ENCODE results near the gene IQSEC3.
"Not testable (repeated sequence)": the region's sequence is repeated elsewhere in the genome, so short reads cannot be mapped to it uniquely, and the experiment has no call there.

The IQSEC3 gene

DNA sequence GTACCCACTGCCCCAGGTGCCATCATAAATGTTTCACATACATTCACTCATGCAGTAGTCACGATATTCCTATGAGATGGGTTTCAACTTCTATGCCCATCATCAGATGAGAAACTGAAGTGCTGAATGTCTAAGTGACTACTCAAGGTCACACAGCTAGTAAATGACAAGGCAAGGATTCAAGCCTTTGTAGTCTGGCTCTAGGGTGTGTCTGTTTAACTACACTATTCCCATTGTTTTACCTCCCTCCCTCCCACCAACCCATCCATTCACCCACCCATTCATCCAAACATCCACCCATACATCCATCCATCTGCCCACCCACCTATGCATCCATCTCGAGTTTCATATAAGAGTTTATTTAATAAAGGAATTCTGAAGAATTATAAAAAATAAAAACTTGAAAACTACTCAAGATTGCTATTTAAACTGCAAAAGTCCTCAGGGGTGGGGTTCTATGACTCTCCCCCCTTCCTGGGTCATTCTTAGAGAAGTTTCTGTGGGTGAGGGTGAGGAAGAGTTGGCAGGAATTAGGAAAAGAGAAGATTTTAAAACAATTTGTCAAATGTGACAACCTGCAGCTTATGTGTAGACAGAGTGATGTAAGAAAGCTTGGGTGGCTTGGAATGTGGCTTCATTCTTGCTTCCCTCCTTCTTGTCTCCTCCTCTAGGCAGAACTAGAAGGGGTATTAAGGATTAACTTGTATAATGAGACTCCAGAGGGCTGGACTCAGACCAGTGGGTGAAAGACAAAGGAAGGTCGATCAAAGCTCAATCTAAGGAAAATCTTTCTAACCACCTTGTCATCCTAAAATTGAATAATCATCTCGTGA, 13.4 kb upstream of the IQSEC3 start:
- DNase-seq = not testable (repeated sequence)

DNA sequence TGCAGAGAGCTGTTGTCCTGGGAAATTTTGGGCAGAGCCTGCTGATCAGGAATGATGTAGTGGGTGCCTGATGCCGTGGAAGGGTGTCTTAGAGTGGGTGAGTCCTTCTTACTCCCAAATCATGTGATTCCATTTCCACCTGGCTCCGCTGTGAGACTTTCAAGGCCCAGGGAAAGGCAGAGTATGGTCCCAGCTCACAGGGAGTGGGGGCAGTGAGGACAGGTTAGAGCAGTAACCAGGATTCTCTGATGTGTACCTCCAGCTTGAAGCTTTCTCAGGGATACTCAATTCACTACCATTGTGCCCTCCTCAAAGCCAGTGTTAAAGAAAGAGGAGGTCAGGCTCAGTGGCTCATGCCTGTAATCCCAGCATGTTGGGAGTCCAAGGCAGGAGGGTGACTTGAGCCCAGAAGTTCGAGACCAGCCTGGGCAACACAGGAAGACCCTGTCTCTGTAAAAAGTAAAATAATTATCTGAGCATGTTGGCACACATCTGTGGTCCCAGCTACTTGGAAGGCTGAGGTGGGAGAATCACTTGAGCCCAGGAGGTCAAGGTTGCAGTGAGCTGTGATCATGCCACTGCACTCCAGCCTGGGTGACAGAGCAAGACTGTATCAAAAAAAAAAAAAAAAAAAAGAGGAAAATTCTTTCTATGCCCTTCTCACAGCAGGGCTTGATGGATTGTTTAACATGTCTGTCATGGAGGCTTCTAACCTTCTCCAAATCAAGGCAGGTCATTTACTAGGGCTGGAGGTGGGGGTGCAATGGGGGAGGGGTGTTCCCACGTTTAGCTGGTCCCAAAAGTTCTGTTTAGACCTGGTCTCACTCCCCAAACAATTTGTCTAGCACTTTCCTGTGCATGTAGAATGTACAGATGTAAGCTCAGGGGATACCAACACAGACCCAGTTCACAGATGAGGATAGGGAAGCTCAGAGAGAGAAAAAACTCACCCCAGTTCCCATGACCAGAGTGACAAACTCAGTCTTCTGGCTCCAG, 12.5 kb upstream of the IQSEC3 start:
- no peak for DNase-seq

DNA sequence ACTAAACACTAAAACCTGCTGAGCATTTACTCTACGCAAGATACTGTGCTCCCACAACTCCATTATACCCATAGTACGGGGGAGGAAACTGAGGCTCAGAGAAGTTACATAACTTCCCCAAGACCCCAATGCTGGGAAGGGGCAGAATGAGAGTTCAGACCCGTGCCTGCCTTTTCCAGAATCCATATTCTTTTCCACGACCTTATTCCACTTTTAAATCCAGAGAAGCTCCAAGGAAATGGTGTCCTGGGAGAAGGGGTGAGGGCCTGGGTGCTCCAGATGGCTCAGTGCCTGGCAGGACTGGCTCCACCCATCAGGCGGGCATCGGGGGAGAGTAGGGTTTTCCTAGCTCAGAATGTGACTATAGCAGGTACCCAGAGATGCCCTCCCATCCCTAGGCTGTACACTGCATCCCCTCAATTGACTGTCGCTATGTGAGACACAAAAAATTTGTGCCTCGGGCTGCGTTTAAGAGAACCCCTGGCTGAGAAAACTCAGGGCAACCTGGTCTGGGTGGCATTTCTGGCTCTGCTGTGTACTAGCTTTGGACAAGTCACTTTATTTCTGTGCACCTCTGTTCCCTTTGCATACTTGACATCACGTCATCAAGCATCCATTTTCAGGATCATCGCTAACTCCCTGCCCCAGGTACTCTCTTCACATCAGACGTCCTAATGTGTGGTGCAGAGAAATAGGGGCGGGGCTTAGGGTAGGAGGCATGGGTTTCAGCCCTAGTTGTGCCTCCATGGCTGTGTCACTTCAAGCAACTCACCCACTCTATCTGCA, 11.6 kb upstream of the IQSEC3 start:
- no peak for DNase-seq

DNA sequence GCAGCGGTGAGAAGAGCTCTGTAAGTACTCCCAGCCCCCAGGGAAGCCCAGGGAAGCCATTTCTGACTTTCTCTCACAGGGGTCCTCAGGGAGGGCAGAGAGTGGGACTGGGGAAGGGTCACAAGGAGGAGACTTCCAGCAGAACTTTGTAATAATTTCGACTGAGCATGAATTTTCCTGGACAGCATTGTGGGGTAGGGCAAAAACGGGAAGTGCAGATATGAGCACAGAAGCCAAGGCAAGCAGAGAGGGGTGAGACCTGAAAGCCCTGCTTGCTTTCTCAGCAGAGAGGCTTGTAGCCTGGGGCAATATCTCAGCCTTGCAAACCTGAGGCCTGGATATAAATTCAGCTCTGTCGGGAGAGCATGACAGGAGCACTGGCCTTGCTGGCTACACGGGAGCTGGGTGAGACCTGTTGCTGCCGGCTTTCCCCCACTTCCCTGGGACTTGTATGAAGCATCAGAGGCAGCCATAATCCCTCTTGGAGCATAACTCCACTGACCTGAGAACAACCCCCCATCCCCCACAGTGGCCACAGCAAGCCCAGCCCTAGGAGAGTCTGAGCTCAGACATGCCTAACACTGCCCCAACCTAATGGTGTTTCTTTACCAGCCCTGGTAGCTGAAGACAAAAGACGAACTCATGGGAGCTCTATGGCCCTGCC, 9.8 kb upstream of the IQSEC3 start:
- no peak for DNase-seq

DNA sequence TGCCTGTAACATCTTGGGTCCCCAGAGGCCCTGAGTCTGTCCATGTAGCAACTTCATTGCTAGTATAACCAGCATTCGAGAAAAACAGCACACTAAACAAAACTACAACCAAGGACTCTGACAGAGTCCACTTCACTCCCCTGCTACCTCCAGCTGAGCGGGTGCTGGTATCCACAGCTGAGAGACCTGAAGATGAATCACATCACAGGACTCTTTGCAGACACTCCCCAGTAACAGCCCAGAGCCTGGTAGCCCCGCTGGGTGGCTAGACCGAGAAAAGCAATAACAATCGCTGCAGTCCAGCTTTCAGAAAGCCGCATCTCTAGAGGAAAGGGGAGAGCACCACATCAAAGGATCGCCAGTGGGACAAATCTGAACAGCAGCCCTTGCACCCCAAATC, 9.0 kb upstream of the IQSEC3 start:
- DNase-seq = no peak

DNA sequence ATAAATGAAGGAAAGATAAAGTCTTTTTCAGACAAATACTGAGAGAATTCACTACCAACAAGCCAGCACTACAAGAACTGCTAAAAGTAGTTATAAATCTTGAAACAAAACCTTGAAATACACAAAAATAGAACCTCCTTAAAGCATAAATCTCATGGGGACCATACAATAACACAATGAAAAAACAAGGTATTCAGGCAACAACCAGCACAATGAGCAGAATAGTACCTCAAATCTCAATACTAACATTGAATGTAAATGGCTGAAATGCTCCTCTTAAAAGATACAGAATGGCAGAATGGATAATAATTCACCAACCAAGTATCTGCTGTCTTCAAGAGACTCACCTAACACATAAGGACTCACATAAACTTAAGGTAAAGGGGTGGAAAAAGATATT, 7.7 kb upstream of the IQSEC3 start:
- DNase-seq = no peak

DNA sequence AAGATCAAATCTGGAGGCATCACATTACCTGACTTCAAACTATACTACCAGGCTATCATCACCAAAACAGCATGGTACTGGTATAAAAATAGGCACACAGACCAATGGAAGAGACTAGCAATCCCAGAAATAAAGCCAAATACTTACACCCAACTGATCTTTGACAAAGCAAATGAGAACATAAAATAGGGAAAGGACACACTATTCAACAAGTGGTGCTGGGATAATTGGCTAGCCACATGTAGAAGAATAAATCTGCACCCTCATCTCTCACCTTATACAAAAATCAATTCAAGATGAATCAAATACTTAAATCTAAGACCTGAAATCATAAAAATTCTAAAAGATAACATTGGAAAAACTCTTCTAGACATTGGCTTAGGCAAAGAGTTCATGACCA, 4.7 kb upstream of the IQSEC3 start:
- DNase-seq = not testable (repeated sequence)

DNA sequence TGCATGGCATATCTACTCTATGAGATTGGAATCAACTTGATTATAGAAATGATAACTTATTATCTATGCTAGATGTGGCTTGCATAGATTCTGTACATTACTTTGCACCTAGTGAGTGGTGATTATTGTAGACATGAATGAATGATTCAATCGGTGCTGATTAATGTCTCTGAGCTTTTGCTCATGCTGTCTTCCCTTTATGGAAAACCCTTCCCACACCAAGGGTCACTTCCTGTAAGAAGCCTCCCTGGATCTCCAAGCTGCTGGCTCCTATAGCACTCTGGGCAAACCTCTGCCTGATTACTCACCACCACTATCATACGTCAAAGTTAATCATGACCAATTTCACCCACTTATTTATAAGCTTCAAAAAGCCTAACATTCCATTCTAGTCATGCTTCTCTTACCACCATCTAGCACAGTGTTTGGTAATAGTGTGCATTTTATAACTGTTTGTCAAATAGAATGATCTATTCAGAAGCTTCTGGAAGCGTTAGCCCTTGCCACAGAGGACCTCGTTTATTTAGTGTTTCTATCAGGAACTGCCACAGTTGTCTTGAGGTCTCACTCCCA, 990 bp upstream of the IQSEC3 start:
- DNase-seq = not testable (repeated sequence)

DNA sequence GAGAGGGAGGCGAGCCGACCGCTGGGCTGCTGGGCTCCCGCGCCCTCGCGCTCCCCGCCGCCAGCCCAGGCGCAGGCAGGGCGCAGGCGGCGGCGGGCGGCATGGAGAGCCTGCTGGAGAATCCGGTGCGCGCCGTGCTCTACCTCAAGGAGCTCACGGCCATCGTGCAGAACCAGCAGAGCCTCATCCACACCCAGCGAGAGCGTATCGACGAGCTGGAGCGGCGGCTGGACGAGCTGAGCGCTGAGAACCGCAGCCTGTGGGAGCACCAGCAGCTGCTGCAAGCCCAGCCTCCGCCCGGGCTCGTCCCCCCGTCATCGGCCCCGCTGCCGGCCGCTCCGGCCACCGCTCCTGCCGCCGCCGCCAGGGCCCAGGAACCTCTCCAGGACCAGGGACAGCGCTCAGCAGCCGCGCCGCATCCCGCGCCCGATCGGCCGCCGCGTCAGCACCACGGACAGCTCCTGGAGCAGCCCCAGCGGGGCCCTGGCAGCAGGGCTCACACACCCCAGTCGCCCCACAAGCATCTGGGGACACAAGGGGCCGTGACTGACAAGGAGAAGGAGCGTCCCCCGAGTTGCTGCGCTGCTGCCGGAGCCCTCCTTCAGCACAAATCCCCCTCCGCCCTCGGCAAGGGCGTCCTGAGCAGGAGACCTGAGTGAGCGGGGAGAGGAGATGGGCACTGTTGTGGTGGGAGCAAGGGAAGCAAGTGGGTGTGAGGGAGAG, 376 bp downstream of the IQSEC3 start:
- DNase-seq = not testable (repeated sequence)

DNA sequence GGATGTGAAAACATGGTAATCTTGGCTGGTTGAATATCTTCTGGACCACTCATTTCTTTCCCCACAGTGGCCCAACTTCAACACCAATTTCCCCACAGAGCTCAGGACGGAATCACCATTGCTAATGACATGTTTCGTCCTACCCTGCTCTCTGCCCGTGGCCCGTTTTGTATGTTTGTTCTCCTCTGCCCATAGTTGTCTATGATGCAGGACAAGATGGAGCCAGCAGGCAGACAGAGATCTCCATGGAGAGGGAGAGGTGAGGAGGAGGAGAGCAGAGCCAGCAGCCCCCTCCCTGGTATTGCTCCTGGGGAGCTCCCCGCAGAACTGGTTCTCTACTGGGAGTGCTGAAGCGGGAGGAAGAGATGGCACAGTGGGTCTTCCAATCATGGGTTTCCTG, 3.1 kb downstream of the IQSEC3 start:
- DNase-seq = not testable (repeated sequence)

DNA sequence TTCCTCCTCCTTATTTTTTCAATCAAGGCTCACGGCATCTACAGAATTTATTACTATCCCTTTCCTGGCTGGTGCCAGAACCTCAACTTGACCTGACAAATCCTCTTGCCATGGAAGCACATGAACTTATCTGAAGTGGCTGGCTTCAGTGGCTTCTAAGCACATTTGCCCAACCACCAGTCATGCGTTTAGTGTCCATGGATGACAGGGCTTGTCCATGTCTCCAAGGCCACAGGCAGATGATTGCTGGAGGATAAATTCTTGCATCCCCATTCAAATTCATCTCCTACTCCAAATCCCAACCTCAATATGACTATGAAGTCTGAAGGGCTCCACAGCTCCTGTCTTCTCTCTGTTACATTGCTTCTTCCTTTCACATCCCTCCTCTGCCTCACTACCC, 4.0 kb downstream of the IQSEC3 start:
- DNase-seq = not testable (repeated sequence)

DNA sequence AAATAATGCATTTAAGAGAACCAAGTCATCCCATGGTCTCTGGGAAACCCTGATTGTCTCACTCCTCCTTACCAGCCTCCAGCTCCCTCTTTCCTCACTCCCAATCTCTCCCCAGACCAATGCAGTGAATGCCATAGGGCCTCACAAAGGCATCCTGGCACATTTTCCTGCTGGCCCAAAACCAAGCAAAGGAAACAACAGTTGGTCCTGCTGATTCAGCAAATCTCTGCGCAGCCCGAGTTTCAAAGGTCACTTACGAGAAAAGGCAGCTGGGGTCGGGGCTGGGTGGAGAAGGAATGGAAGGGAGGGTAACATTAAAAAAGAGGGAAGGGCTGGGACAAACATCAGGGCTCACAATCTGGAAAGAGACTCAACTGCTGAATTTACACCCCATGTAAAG, 5.5 kb downstream of the IQSEC3 start:
- not testable (repeated sequence) for DNase-seq

DNA sequence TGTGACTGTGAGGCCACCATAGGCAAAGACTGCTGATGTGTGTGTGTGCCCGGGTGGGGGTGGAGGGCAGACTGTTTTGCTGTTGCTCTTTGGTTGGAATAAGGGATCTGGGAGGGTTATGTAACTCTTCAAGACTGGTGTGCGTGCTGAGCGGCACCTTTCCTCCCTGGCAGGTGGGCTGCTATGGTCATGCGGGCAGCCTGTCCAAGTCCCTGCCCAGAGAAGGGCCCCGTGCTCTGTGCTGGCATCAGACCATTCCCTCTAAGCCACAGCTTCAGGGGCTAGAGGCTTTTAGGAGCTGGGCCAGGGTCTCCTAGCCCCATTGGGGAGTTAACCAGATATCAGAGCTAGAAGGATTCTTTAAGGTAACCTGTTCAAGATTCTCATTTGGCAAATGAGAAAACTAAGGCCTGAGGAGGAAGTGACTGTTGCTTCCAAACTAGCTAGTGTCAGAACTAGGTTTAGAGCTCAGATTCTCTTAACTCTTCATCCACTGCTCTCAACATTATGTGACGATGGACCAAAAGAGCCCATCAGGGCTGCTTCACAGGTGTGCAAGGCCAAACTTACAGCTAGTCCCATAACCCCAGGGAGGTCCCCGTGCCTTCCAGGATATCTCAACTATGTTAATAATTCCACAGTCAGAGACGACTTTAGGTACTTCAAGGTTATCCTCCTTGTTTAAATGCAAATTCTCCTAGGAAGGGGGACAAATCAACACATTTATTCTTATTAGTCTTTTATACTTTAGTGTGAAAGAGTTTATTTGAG, 8.0 kb downstream of the IQSEC3 start:
- not testable (repeated sequence) for DNase-seq

DNA sequence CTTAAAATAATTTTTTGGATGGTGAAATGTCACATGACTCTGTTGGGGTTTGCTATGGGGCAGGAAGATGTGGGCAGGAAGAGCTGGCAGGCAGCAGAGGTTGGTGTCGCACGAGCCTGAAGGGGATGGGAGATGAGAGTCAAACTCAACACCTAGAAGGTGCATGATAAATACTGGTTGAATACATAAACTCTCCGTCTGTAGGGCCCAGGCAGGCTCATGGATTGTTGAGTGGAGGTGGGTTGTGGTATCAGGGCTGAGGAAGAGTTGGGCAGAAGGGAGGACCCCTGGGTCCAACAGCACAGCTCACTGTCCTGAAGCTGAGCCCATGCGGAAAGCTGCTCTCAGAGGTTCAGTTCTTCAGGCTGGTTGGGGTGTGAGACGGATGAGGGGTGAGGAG, 9.0 kb downstream of the IQSEC3 start:
- DNase-seq = not testable (repeated sequence)

DNA sequence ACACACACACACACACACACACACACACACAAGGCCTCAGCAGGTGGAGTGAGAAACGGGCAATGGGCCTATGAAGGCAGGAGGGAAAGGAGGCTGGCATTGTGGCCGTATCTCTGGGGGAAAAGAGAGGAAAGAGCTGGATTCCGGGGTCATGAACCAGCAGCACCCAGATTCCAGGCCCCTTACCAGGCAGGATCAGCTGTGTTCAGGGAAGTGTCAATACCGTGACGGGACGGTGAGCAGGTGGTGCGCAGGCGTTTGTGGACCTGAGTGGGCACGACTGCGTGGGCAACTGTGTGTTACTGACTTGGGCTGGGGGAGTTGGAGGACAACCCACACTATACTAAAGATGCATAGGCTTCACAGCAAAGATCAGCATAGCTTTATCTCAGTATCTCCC, 9.5 kb downstream of the IQSEC3 start:
- not testable (repeated sequence) for DNase-seq

DNA sequence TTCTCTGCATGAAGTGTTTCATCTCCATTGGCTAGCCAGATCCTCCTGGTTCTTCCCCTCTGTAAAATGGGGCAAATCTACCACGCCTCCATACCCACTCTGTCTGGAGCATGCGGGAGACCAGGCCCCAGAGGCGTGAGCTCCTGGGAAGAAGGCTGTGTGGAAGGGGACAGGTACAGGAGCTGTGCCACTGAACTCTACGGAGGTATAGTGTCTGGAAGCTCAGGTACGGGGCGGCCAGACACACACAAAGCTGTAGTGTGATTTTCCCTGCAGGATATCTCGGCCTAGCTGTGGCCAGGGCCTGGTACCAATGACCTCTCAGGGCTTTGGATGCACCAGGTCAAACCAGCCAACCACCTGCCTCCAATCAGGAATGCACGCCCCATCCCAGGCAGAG, 10.0 kb downstream of the IQSEC3 start:
- not testable (repeated sequence) for DNase-seq

DNA sequence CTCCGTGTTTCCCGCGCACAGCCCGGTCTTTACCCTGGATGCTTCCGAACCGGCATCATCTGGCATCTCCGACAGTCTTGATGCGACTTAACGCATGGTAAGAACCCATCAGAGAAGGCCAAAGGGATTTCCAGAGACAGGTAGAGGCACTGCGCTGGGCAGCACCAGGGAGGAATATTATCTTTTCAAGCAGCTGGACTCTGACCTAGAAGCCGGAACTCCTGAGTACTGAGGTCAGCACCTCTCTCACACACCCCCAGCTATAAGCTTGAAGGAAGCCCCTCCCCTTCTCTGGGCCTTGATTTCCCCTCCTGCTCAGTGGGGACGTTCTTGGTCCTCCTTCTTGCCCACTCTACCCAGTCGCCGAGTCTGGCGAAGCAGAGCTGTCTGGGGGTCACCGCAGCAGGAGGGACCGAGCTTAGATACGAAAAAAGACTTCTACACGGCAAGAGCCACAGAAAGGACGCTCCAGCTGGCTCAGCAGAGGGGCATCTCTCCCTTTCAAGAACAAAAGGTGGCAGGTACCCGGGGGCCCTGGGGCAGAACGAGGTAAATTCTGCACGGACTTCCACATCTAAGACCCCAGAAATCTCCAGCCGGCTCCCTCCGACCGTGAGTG, 10.6 kb downstream of the IQSEC3 start:
- not testable (repeated sequence) for DNase-seq

DNA sequence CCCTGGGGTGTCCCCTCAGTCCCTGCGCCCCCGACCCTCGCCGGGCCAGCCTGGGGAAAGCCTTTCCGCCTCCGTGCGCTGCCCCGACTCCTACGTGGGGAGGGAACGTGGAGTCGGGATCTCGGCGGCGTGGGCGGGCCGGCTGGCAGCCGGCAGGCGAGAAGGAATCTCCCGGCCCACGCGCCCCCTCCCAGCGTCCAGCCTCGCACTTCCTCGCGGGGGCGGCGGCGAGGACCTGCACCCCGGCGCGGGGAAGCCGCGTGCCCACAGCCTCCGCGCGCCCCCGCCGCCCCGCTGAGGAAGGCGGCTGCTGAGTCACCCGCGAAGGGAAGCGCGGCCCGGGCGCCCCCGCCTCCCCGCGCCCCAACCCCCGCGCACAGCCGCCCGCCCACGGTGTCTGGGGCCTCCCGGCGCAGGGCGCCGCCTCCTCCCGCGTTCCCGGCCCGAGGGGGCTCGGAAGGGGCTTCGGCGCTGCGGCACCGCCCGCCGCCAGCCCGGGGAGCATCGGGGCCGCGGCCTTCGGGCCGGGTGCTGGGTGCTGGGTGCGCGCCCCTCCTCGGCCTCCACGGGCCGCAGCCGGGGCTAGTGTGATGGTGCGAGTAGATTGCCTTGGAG, 11.3 kb downstream of the IQSEC3 start:
- DNase-seq = not testable (repeated sequence)

DNA sequence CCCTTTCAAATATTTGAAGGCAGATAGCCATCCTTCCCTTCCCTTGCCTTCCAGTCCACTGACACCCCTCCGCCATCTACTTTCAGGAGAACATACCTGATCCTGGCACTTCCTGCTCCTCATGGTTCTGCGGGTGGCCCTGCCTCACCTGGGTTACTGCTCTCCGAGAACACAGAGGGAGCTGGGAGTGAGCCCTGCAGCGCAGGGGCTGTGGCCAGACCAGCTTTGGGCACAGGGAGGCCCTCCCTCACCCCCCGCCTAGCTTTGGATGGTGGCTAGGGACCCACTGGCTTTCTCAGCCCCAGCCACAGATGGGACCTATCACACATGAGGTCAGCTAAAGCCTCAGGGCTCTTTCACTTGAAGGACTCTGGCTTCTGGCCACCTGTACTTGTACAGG, 12.4 kb downstream of the IQSEC3 start:
- DNase-seq = no peak
